Inflammatory macrophage treated with lipopolysaccharide for 4 hours (primary cell): ENCODE data around the gene NAT16.
"Not testable (repeated sequence)": the region's sequence is repeated elsewhere in the genome, so short reads cannot be mapped to it uniquely, and the experiment has no call there.

Source experiments
- DNase-seq: peaks from one replicate; pipeline ENCODE4 v3.0.0-alpha.2; 2020

NAT16 gene

DNA sequence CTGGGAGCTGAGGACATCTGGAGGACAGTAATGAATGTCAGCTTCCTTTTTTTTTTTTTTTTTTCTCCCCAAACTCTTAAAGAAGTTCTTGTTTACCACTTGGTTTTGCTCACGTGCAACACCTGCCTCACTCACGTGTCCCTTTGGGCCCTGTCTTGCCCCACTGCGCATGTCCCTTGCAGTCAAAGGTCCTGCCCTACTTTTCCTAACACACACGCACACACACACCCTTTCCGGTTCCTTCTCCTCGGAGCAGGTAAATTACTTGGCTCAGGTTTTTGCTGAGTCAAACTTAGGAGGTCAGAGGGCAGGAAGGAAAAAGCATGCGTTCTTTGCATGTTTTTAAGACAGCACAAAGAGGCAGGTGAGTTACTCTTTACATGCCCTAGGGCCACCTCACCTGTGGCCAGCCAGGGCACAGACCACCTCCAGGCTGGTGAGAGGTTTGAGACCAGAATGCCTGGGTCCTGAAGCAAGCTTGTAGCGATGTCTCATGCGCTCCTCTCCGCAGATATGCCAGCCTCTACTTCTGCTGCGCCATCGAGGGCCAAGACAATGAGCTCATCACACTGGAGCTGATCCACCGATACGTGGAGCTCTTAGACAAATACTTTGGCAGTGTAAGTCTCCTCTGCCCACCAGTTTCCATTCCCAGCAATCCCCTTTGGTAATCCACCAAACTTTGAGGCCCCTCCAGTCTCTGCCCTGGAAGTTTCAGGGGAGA, 23.1 kb downstream of the NAT16 start:
- DNase-seq: no peak

DNA sequence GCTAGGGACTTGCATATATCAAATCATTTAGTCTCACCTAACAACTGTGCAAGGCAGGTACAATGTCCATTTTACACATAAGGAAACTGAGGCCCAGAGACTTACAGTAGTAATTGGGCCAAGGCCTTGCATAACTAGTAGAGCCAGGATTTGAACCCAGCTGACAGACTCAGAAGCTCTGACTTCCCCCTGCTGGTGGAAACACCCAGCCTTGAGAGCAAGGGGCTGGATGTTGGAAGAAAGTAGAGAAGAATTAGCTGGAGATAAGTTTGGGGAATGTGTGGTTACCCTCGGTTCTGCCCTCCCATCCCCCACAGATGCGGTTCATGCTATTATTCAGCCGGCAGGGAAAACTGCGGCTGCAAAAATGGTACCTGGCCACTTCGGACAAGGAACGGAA, 23.8 kb downstream of the NAT16 start:
- DNase-seq: no peak

DNA sequence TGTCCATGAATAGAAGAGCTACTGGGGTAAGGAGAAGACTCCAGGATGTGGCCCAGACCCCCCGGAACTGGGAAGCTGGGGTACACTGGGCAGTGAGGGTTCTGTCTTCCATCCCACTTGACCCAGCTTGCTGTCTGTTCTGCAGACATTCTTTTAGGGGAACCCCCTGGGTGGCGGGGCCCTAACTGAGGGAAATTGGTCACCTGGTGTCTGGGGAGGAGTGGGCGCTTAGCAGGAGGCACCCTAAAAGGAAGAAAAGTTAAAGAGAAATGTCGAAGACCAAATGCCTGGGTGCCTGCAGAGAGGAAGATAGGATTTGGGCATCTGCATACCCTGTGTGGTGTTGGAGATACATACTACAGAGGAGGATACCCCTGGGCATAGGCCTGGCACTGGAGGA, 24.8 kb downstream of the NAT16 start:
- DNase-seq: no peak

- DNase-seq: no peak
Measured at GRCh38 chr7:101154693-101155102, 25.4 kb downstream of the NAT16 start.

DNA sequence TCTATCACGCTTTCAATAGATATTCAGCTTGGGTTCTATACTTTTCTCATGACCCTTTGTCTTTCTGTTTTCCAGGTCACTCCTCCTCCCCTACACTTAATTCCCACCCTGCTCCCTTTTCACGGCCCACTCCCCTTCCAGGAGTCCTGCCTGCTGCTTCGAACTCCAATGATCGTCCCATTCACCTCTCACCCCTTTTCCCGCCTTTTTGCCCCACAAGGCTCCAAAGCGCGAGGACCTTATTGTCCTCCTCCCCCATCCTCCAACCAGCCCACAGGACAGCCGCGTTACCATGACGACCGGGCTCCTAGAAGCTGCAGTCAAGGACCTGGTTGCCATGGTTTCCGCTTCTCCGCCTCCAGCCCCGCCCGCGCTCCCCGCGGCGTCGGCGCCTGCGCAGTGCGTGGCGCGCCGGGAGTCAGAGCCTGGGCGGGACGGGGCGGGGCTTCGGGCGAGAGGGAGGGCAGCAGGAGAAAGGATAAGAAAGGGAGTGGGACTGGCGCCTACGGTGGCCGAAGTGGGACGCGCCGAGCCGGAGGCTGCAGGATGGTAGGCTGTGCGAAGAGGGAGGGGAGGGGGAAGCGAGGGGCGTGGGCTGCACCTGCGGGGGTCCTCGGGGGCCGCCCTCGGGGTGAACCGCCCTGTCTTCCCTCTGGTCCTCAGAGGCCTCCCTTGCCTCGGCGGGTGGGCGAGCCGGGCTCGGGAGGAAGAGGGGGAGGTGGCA, 26.0 kb downstream of the NAT16 start, which contains the start of gene AP1S1:
Gene AP1S1, plus strand, starts transcription at position 508 of the 724 bp plus-strand sequence. Its CDS starts 39 bp downstream, at position 547.
- DNase-seq: peak; percentile 90

DNA sequence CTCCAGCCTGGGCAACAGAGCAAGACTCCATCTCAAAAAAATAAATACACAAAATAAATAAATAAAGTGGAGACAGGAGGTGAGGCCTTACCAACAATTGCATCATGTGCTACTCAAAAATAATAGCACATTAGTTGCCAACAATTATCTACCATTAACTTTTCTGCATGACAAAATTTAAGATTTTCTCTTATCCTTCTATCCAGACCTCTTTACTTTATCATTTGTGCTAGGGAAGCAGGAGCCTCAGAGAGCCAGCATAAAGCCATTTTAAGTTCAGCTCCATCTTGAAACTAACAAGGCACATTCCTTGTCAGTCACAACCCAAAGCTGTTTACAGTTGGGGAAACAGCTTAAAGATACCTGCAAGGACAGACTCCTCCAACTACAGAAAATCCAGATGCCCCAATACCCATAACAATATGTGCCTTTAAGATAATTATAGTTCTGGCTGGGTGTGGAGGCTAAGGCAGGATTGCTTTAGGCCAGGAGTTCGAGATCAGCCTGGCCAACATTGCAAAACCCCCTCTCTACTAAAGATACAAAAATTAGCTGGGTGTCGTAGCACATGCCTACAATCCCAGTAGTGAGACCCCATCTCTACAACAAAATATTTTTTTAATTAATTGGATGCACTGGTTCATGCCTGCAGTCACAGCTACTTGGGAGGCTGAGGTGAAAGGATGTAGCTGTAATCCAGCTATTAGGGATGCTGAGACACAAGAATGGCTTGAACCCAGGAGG, 28.0 kb downstream of the NAT16 start:
- DNase-seq: no peak

- DNase-seq: no peak
Measured at GRCh38 chr7:101140746-101141382, 39.2 kb downstream of the NAT16 start.

GRCh38 chr7:101140339-101140699, 39.8 kb downstream of the NAT16 start:
- DNase-seq: no peak

- DNase-seq: peak; percentile 95
Measured at GRCh38 chr7:101138213-101138870, 41.8 kb downstream of the NAT16 start.

- no peak for DNase-seq
Measured at GRCh38 chr7:101137651-101138212, 42.4 kb downstream of the NAT16 start.

GRCh38 chr7:101134399-101134980, 45.6 kb downstream of the NAT16 start:
- DNase-seq: peak; percentile 73

GRCh38 chr7:101133621-101134398, 46.3 kb downstream of the NAT16 start:
- peak; percentile 24 for DNase-seq

DNA sequence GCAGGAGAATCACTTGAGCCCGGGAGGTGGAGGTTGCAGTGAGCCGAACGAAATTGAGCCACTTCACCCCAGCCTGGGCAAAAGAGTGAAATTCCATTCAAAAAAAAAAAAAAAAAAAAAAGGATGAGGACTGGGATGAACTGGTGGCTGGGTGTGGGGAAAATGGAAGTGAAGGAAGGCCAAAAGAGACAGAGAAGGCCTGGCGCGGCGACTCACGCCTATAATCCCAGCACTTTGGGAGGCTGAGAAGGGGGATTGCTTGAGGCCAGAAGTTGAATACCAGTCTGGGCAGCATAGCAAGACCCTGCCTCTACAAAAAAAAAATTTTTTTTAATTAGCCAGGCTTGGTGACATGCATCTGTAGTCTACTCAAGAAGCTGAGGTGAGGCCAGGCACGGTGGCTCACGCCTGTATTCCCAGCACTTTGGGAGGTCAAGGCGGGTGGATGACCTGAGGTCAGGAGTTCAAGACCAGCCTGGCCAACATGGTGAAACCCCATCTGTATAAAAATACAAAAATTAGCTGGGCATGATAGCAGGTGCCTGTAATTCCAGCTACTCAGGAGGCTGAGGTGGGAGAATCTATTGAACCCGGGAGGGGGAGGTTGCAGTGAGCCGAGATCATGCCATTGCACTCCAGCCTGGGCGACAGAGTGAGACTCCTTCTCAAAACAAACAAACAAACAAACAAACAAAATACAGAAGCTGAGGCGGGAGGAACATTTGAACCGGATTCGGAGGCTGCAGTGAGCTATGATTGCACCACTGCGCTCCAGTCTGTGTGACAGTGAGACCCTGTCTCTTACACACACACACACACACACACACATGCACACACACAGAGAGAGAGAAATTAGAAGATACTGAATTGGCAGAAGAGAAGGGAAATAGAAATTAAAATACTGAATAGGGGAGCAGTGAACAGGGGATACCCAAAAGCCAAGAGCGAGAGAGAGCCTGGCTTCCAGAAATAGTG, 47.2 kb downstream of the NAT16 start:
- not testable (repeated sequence) for DNase-seq

DNA sequence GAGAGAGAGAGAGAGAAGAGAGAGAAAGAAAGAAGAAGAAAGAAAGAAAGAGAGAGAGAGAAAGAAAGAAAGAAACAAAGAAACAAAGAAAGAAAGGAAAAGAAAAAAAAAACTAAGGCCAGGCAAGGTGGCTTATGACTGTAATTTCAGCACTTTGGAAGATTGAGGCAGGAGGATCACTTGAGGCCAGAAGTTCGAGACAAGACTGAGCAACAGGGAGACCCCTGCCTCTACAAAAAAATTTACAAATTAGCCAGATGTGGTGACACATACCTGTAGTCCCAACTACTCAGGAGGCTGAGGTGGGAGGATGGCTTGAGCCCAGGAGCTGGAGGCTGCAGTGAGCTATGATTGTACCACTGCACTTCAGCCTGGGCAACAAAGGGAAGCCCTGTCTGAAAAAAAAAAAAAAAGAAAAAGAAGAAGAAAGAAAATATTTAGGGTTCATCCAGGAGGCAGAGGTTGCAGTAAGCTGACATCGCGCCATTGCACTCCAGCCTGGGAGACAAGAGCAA, 50.4 kb downstream of the NAT16 start:
- no peak for DNase-seq

DNA sequence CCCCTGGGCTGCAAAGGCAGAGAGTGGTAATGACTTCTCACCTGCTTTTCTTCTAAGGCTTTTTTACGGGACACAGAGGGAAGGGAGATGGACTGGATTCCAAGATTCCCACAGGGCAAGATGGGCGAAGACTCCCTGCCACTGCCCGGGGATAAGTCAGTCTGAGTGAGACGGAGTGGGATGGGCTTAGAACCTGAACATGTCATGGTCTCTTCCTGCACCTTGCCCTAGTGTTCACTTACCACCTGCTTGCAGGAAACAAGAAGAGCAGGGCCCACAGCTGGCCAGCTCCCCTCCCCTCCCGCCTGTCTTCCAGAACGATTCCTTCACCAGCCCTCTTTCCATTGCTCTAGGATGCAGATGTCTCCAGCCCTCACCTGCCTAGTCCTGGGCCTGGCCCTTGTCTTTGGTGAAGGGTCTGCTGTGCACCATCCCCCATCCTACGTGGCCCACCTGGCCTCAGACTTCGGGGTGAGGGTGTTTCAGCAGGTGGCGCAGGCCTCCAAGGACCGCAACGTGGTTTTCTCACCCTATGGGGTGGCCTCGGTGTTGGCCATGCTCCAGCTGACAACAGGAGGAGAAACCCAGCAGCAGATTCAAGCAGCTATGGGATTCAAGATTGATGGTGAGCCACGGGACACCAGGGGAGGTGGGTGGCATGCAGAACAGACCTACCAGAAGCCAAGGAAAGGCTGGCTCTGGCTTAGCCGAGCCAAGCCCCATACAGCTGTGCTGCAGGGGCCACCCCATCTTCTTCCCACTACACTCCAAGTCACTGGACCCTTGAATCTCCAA, 51.9 kb downstream of the NAT16 start:
- no peak for DNase-seq

DNA sequence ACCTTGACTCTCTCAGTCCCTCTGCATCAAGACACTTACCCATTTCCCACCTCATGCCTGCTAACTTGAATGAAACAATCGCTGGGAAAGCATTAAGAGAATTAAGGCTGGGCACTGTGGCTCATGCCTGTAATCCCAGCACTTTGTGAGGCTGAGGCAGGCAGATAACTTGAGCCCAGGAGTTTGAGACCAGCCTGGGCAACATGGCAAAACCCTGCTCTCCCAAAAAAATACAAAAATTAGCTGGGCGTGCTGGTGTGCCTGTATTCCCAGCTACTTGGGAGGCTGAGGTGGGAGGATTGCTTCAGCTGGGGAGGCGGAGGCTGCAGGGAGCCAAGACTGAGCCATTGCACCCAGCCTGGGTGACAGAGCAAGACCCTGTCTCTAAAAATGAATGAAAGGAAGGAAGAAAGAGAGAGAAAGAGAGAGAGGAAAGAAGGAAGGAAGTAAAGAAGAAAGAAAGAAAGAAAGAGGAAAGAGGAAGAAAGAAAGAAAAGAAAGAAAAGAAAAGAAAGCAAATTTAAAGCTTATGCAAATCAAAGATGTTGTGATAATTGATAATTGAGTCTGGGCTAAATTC, 52.5 kb downstream of the NAT16 start:
- no peak for DNase-seq

GRCh38 chr7:101126651-101127459, 53.2 kb downstream of the NAT16 start, which contains the start of gene SERPINE1:
SERPINE1 (plus strand) TSS chr7:101127104; CDS start chr7:101128394, 1,290 bp downstream.
- peak; percentile 89 for DNase-seq
